ENCODE data around the gene SLC9A7. TPM values are rescaled to one million over a fixed set of nuclear protein-coding genes. Genes with fewer than 3 reads are reported as not detected.
A peak's percentile ranks its signal among the peaks of the same experiment; 100 is the strongest.

SLC9A7 gene
- polyA plus RNA-seq, 6 donors from 2014 or later, result 13.5 to 60.6 (median 42.5) TPM

GRCh38 chrX:46561824-46562657 lies 196.9 kb downstream of the SLC9A7 start:
- peak overlapping the region in 4 of 6 donors; percentile 15 to 60 (median 46) for H3K27ac Mint-ChIP-seq
- H3K4me3 Mint-ChIP-seq, result peak overlapping the region in 6 of 8 donors; percentile 6 to 61 (median 39)
- H3K9me3 Mint-ChIP-seq, result peaks cover 0 to 9% (median 0%) of the 10 kb centered on the region in 7 donors
- H3K27me3 Mint-ChIP-seq, result peaks cover 14 to 47% (median 20%) of the 10 kb centered on the region in 3 donors
- peak; percentile 96 for ATAC-seq (ENCODE audit: low read depth in 2 of 2)
- peaks cover 0 to 7% of the 10 kb centered on the region in 2 donors for H3K36me3 Mint-ChIP-seq
- H3K4me1 Mint-ChIP-seq, result peaks cover 12 to 21% (median 17%) of the 10 kb centered on the region in 3 donors
- peak; percentile 46 for DNase-seq

- DNase-seq (no peak), ATAC-seq (ENCODE audit: low read depth in 2 of 2) (no peak)
- Mint-ChIP-seq H3K27me3 (peaks cover 10 to 23% (median 13%) of the 10 kb centered on the region in 3 donors), H3K4me3 (no peak overlapping the region), H3K36me3 (peaks cover 0 to 8% of the 10 kb centered on the region in 2 donors), H3K27ac (no peak overlapping the region), H3K9me3 (peaks cover 0 to 9% (median 0%) of the 10 kb centered on the region in 7 donors), H3K4me1 (peaks cover 12 to 21% (median 17%) of the 10 kb centered on the region in 3 donors)
Observed at GRCh38 chrX:46559062-46559461, 199.9 kb downstream of the SLC9A7 start.

GRCh38 chrX:46554942-46555341 lies 204.0 kb downstream of the SLC9A7 start:
- DNase-seq (no peak), ATAC-seq (ENCODE audit: low read depth in 2 of 2) (no peak)
- Mint-ChIP-seq H3K4me3 (no peak overlapping the region), H3K9me3 (peaks cover 0 to 9% (median 0%) of the 10 kb centered on the region in 7 donors), H3K27me3 (peaks cover 8 to 14% (median 10%) of the 10 kb centered on the region in 3 donors), H3K27ac (no peak overlapping the region), H3K4me1 (peaks cover 0 to 6% (median 0%) of the 10 kb centered on the region in 3 donors), H3K36me3 (peaks cover 0 to 8% of the 10 kb centered on the region in 2 donors)

- Mint-ChIP-seq H3K9me3 (peaks cover 0 to 9% (median 0%) of the 10 kb centered on the region in 7 donors), H3K4me1 (peaks cover 0 to 6% (median 0%) of the 10 kb centered on the region in 3 donors), H3K27me3 (peaks cover 8 to 14% (median 10%) of the 10 kb centered on the region in 3 donors), H3K4me3 (no peak overlapping the region), H3K27ac (no peak overlapping the region), H3K36me3 (peaks cover 0 to 8% of the 10 kb centered on the region in 2 donors)
- no peak for ATAC-seq (ENCODE audit: low read depth in 2 of 2)
- DNase-seq, result no peak
Observed at GRCh38 chrX:46553935-46554334, 205.0 kb downstream of the SLC9A7 start.

GRCh38 chrX:46551494-46552128 lies 207.3 kb downstream of the SLC9A7 start:
- ATAC-seq (ENCODE audit: low read depth in 2 of 2) (no peak), DNase-seq (no peak)
- Mint-ChIP-seq H3K4me1 (peaks cover 0 to 4% (median 2%) of the 10 kb centered on the region in 3 donors), H3K27me3 (no peaks in the 10 kb centered on the region), H3K36me3 (no peaks in the 10 kb centered on the region), H3K27ac (no peak overlapping the region), H3K9me3 (no peaks in the 10 kb centered on the region), H3K4me3 (no peak overlapping the region)

- DNase-seq (no peak), ATAC-seq (ENCODE audit: low read depth in 2 of 2) (no peak)
- H3K4me1 Mint-ChIP-seq, result peaks cover 5 to 14% (median 11%) of the 10 kb centered on the region in 3 donors
- no peak overlapping the region for H3K27ac Mint-ChIP-seq
- H3K27me3 Mint-ChIP-seq, result no peaks in the 10 kb centered on the region
- peak overlapping the region in 1 of 8 donors; percentile 29 for H3K4me3 Mint-ChIP-seq
- no peaks in the 10 kb centered on the region for H3K36me3 Mint-ChIP-seq
- H3K9me3 Mint-ChIP-seq, result no peaks in the 10 kb centered on the region
Observed at GRCh38 chrX:46549914-46550313, 209.0 kb downstream of the SLC9A7 start.

Other genes with a start within 250 kb of the SLC9A7 start
- gene ZNF674, start 213.7 kb downstream of the SLC9A7 start, polyA plus RNA-seq (ENCODE audit: low read depth in 6 of 6), result 1 to 10 TPM in 1 of 6 donors, under 1 TPM in 3, not detected in 2; 0.28 to 1.0 (median 0.57) TPM
- gene CHST7, start 185.4 kb downstream of the SLC9A7 start, polyA plus RNA-seq (ENCODE audit: low read depth in 6 of 6), result 1 to 10 TPM in 3 of 6 donors, under 1 TPM in 3; 0.88 to 2.4 (median 1.0) TPM
- gene RP2, start 77.9 kb upstream of the SLC9A7 start, polyA plus RNA-seq (ENCODE audit: low read depth in 6 of 6), result 10 to 100 TPM; 12.0 to 18.9 (median 16.9) TPM
- 1 to 10 TPM in 4 of 6 donors, under 1 TPM in 1, not detected in 1; 0.71 to 3.9 (median 3.4) TPM for gene JADE3, start 153.3 kb upstream of the SLC9A7 start, polyA plus RNA-seq (ENCODE audit: low read depth in 6 of 6)

All from naive B cell (primary cell).